ENCODE results near the gene DPM1.
"Not testable (repeated sequence)": the region's sequence is repeated elsewhere in the genome, so short reads cannot be mapped to it uniquely, and the experiment has no call there.

The DPM1 gene

DNA sequence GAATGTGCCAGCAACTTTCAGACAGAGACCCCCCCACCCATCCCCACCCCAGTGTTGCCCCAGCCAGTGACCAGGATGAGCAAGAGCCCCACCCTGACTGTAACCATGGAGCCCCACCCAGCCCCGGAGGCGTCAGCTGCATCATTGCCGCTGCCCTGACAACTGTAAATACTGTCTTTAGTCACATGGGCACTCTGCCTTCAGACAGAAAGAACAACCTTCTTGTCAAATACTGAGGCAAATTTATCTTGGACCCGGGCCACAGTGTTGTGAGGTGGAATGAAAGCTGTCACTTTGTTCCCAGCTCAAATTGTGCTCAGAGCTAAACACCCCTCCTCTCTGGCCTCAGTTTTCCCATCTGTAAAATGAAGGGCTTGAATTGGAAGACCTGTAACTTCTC, 24.0 kb upstream of the DPM1 start:
- Histone ChIP-seq H3K27ac (no peak overlapping the region), H3K9ac (no peak overlapping the region)

DNA sequence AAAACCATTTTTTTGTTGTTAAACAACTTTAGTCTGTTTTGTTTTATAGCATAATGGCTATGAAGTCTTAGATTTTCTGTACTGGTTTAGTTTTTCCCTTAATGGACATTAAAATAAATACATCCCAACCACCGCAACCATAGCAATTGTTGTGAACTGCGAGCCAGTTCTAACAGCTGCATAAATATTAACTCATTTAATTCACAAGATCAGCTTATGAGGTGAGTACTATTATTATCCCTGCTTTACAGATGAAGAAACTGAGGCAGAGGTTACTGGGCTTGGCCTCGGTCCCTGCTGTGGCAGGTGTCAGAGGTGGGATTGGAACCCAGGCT, 23.3 kb upstream of the DPM1 start:
- no peaks in the 10 kb centered on the region for H4K20me1 ChIP-seq (ENCODE audit: insufficient read depth)
- TF ChIP-seq, protein P1, sequence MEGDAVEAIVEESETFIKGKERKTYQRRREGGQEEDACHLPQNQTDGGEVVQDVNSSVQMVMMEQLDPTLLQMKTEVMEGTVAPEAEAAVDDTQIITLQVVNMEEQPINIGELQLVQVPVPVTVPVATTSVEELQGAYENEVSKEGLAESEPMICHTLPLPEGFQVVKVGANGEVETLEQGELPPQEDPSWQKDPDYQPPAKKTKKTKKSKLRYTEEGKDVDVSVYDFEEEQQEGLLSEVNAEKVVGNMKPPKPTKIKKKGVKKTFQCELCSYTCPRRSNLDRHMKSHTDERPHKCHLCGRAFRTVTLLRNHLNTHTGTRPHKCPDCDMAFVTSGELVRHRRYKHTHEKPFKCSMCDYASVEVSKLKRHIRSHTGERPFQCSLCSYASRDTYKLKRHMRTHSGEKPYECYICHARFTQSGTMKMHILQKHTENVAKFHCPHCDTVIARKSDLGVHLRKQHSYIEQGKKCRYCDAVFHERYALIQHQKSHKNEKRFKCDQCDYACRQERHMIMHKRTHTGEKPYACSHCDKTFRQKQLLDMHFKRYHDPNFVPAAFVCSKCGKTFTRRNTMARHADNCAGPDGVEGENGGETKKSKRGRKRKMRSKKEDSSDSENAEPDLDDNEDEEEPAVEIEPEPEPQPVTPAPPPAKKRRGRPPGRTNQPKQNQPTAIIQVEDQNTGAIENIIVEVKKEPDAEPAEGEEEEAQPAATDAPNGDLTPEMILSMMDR (conservative IDR thresholded peaks at IDR 0.05; ENCODE audit: low read depth, low read length): peak; percentile 58
- no peak overlapping the region for H3K27ac ChIP-seq
- H3K4me3 ChIP-seq (IDR thresholded peaks at IDR 0.05; ENCODE audit: insufficient read depth, low read depth, low read length): no peak overlapping the region
- no peak overlapping the region for H2AFZ ChIP-seq (ENCODE audit: low read depth)
- H3K4me1 ChIP-seq (ENCODE audit: low read depth, poor library complexity, severe bottlenecking): peaks cover 4% of the 10 kb centered on the region
- no peak overlapping the region for H3K9ac ChIP-seq
- H3K79me2 ChIP-seq (ENCODE audit: insufficient read depth, low read depth): no peaks in the 10 kb centered on the region
- H3K4me2 ChIP-seq: no peak overlapping the region
- H3K27me3 ChIP-seq (ENCODE audit: insufficient read depth, low read depth): peaks cover 5% of the 10 kb centered on the region; the same call in 1 of the 2 replicates
- no peaks in the 10 kb centered on the region for H3K36me3 ChIP-seq (ENCODE audit: insufficient read depth)

More for the DNA sequence above, 24.0 kb upstream of the DPM1 start:
- no peak overlapping the region for H2AFZ ChIP-seq (ENCODE audit: low read depth)
- no peaks in the 10 kb centered on the region for H3K79me2 ChIP-seq (ENCODE audit: insufficient read depth, low read depth)
- TF ChIP-seq, protein P1 (conservative IDR thresholded peaks at IDR 0.05; ENCODE audit: low read depth, low read length): no peak
- H3K4me3 ChIP-seq (IDR thresholded peaks at IDR 0.05; ENCODE audit: insufficient read depth, low read depth, low read length): no peak overlapping the region
- no peaks in the 10 kb centered on the region for H3K36me3 ChIP-seq (ENCODE audit: insufficient read depth)
- H3K4me1 ChIP-seq (ENCODE audit: low read depth, poor library complexity, severe bottlenecking): peaks cover 4% of the 10 kb centered on the region
- H3K4me2 ChIP-seq: no peak overlapping the region
- H4K20me1 ChIP-seq (ENCODE audit: insufficient read depth): no peaks in the 10 kb centered on the region
- peaks cover 6% of the 10 kb centered on the region; the same call in 1 of the 2 replicates for H3K27me3 ChIP-seq (ENCODE audit: insufficient read depth, low read depth)

DNA sequence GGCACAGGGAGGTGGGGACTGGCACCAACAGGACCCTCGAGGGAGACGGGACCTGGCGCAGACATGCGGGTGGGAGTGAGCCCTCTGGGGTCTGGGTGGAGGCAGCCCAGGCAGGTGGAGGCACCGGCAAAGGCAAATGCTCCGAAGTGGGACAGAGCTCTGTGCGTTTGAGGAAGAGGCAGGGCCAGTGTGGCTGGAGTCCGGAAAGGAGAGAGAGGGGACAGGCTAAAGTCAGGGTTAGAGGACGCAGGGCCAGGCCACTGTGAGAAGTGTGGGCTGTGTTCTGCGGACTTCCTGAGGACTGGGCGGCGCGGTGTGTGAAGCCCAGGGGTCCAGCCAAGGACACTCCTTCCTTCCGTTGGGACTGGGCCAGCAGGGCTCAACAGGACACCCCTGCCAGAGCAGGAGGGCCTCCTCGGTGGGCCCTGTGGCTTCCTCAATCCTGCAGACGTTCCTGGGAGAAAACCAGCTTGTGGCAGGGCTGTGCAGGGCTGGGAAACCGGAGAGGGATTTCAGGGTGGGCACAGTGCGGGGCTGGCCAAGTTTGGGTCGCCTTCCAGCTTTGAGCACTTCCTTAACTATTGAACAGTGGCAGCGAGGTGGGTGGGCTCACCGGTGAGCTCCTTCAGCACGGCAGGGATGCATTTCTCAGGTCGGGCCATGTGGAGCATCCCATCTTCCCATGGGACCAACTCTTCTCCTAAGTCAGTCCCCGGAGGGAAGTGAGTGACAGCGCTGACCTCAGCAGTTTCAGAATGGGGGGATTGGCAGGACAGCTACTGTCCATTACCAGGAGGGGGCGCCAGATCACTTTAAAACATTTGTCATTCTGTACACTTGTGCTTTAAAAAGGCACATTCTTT, 22.8 kb upstream of the DPM1 start:
- Histone ChIP-seq H3K4me2 (no peak overlapping the region; the same call in 1 of the 2 replicates), H4K20me1 (ENCODE audit: insufficient read depth) (no peaks in the 10 kb centered on the region)

DNA sequence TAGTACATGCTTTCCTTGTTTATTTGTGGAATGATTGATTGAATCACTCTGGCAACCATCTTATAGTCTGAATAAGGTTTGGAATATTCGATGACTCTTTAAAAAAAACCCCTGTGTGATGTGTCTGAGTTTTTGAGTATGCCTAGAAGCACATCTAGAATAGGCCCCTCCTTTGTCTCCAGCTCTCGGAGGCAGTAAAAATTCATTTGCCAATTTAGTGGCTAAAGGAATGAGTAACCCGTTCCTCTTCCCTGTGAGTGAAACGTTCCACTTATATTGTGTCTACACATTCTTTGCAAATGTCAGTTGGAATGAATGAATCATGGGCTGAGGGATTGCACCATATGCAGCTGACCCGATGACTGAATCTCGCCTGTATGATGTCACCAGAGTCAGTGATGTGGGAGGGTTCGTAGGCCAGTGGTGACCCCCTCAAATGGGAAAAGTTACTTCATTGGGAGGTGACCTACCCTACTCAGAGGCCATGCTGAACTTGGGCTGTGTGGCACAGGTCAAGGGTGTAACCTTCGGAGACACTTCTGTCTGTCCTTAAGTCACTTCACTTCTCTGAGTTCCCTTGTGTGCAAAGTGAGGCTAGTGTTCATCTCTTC, 21.8 kb upstream of the DPM1 start:
- no peaks in the 10 kb centered on the region for H3K36me3 ChIP-seq (ENCODE audit: insufficient read depth)
- H3K4me1 ChIP-seq (ENCODE audit: low read depth, poor library complexity, severe bottlenecking): peaks cover 4% of the 10 kb centered on the region
- no peaks in the 10 kb centered on the region for H3K79me2 ChIP-seq (ENCODE audit: insufficient read depth, low read depth)
- peaks cover 3% of the 10 kb centered on the region; the same call in 1 of the 2 replicates for H3K27me3 ChIP-seq (ENCODE audit: insufficient read depth, low read depth)
- no peak overlapping the region for H2AFZ ChIP-seq (ENCODE audit: low read depth)
- TF ChIP-seq, protein P1 (conservative IDR thresholded peaks at IDR 0.05; ENCODE audit: low read depth, low read length): no peak
- no peak overlapping the region for H3K9ac ChIP-seq
- no peak overlapping the region for H3K4me3 ChIP-seq (IDR thresholded peaks at IDR 0.05; ENCODE audit: insufficient read depth, low read depth, low read length)
- no peak overlapping the region for H3K27ac ChIP-seq
- H3K4me2 ChIP-seq: no peak overlapping the region
- no peaks in the 10 kb centered on the region for H4K20me1 ChIP-seq (ENCODE audit: insufficient read depth)

More for the DNA sequence above, 22.8 kb upstream of the DPM1 start:
- no peak overlapping the region for H3K9ac ChIP-seq
- TF ChIP-seq, protein P1 (conservative IDR thresholded peaks at IDR 0.05; ENCODE audit: low read depth, low read length): peak; percentile 97
- no peaks in the 10 kb centered on the region for H3K36me3 ChIP-seq (ENCODE audit: insufficient read depth)
- no peak overlapping the region for H3K27ac ChIP-seq
- H3K27me3 ChIP-seq (ENCODE audit: insufficient read depth, low read depth): peaks cover 3% of the 10 kb centered on the region; the same call in 1 of the 2 replicates
- H3K79me2 ChIP-seq (ENCODE audit: insufficient read depth, low read depth): no peaks in the 10 kb centered on the region
- H3K4me3 ChIP-seq (IDR thresholded peaks at IDR 0.05; ENCODE audit: insufficient read depth, low read depth, low read length): no peak overlapping the region
- peaks cover 4% of the 10 kb centered on the region for H3K4me1 ChIP-seq (ENCODE audit: low read depth, poor library complexity, severe bottlenecking)
- H2AFZ ChIP-seq (ENCODE audit: low read depth): no peak overlapping the region

DNA sequence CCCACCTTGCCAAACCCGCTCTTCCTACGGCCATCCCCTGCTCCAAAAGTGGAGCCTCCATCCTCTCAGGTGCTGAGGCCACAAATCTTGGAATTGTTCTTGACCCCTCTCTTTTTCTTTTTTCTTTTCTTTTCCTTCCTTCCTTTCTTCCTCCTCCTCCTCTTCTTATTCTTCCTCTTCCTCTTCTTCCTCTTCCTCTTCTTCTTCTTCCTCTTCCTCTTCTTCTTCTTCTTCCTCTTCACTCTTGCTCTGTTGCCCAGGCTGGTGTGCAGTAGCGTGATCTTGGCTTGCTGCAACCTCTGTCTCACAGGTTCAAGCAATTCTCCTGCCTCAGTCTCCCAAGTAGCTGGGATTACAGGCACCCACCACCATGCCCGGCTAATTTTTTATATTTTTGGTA, 20.2 kb upstream of the DPM1 start:
- H3K27ac ChIP-seq; H4K20me1 ChIP-seq (ENCODE audit: insufficient read depth); H3K79me2 ChIP-seq (ENCODE audit: insufficient read depth, low read depth); H3K4me2 ChIP-seq; H3K4me1 ChIP-seq (ENCODE audit: low read depth, poor library complexity, severe bottlenecking); H3K9ac ChIP-seq; H3K36me3 ChIP-seq (ENCODE audit: insufficient read depth); H3K4me3 ChIP-seq (IDR thresholded peaks at IDR 0.05; ENCODE audit: insufficient read depth, low read depth, low read length); H2AFZ ChIP-seq (ENCODE audit: low read depth); H3K27me3 ChIP-seq (ENCODE audit: insufficient read depth, low read depth): not testable (repeated sequence)

Data from KMS-11 (cell line).